Activated naive CD4-positive, alpha-beta T cell treated with anti-CD3 and anti-CD28 coated beads, Interleukin-2, amount 50 U/mL, for 72 hours (primary cell): ENCODE results near the gene HOXC6. TPM values are rescaled to one million over a fixed set of nuclear protein-coding genes. Genes with fewer than 3 reads are reported as not detected.
A peak's percentile ranks its signal among the peaks of the same experiment; 100 is the strongest.

Experiments
- ATAC-seq, 2 donors: fragments of 150-1000 bp; cut with Tn5 transposase; 2 replicates each; pipeline ENCODE4 v1.10.0; 2021; ENCODE audit warnings: mild to moderate bottlenecking in 2 of 2, moderate library complexity in 2 of 2
- DNase-seq, 2 donors: peaks; one replicate each; pipeline ENCODE4 v3.0.0; 2021 to 2022; ENCODE audit warnings: low spot score in 2 of 2
- H3K27ac Mint-ChIP-seq, 2 donors: one replicate each; pipeline ENCODE4 v1.8.0; 2022; ENCODE audit warnings: mild to moderate bottlenecking in 2 of 2, mixed read lengths in 2 of 2
- H3K36me3 Mint-ChIP-seq, 2 donors: one replicate each; pipeline ENCODE4 v1.8.0; 2022; ENCODE audit warnings: mixed read lengths in 2 of 2
- H3K9me3 Mint-ChIP-seq, 2 donors: one replicate each; pipeline ENCODE4 v1.8.0; 2022; ENCODE audit warnings: mixed read lengths in 2 of 2
- total RNA-seq, 2 donors: library from RNA; stranded (reverse); gene quantifications; one replicate each; pipeline ENCODE4 v1.2.3, GENCODE V29; 2022

Gene HOXC6
- total RNA-seq, 2 donors from 2014 or later = not detected

DNA sequence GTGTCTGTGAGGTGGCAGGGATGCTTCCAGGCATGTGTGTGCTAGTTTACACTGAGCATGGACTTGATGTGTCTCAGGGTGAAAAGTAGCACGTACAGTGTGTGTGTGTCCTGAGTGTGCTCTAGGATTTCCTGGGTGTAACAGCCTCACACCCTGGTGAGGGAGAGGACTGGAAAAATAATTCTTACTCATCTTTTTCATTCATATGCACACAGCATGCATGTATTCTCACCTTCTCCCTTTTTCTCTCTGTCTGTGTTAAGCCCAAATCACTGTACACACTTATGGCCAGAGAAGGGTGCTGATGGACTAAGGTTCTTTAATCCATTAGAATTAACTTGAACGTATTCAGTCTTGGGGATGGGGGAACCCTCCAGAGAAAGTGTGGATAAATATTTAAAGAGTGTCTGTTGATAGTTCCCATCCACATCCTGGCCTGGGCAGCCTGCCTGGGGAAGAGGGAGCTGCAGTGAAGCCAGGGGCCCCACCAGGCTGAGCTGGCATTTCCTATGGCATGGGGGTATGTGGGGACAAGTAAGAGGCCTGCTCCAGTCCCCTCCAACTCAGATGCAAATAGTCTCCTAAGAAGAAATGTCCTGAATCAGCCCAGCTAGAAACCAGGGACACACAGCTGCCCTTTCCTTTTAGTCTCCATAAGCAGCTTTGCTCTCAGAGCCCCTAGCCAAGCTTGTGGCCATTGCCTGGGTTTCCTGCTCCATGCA is 20.5 kb upstream of the HOXC6 start:
- Mint-ChIP-seq H3K27ac (no peak overlapping the region), H3K9me3 (no peaks in the 10 kb centered on the region), H3K36me3 (peaks cover 0 to 5% of the 10 kb centered on the region in 2 donors)
- ATAC-seq (no peak), DNase-seq (no peak)

DNA sequence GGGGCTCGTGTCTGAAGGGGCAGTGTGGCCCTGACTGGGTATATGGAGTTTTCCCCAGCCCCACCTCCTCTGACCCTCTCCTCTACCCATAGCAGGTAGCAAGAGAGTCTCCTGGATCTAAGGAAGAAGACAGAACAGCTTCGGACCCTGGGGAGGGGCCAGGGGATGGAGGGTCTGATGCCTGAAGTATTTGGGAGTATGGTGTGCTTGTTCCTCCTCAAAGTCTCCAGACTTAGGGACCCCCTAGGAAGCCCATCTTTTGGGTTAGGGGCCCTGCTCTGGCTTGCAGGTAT is 20.0 kb upstream of the HOXC6 start:
- no peak for DNase-seq
- no peak for ATAC-seq
- peaks cover 0 to 5% of the 10 kb centered on the region in 2 donors for H3K36me3 Mint-ChIP-seq
- no peaks in the 10 kb centered on the region for H3K9me3 Mint-ChIP-seq
- no peak overlapping the region for H3K27ac Mint-ChIP-seq

DNA sequence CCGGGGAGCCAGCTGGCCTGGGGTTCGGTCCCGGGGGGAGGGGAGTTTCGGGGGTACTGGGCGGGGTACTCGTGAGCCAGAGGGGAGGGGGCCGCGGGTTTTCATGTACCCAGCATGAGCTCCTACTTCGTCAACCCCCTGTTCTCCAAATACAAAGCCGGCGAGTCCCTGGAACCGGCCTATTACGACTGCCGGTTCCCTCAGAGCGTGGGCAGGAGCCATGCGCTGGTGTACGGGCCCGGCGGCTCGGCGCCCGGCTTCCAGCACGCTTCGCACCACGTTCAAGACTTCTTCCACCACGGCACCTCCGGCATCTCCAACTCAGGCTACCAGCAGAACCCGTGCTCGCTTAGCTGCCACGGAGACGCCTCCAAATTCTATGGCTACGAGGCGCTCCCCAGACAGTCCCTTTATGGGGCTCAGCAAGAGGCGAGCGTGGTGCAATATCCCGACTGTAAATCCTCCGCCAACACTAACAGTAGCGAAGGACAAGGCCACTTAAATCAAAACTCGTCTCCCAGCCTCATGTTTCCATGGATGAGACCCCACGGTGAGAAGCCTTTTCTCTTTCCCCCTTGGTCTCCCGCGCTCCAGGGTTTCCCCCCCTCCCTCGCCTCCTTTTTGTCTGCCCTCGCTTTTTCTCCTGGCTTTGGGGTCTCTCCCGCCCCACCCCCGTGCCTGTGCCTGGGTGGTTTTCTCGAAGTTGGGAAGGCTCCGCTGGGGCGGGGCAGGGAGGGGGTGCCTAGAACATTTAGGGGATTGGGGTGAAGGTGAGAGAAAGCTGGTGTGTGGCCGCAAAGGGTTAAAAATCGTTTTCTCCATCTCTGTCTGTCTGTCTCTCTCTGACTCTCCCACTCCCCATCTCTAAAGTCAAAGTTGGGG is 18.8 kb upstream of the HOXC6 start:
- no peak for DNase-seq
- peaks cover 0 to 5% of the 10 kb centered on the region in 2 donors for H3K36me3 Mint-ChIP-seq
- no peak overlapping the region for H3K27ac Mint-ChIP-seq
- H3K9me3 Mint-ChIP-seq = no peaks in the 10 kb centered on the region
- peak in 1 of 2 donors; percentile 39 for ATAC-seq

DNA sequence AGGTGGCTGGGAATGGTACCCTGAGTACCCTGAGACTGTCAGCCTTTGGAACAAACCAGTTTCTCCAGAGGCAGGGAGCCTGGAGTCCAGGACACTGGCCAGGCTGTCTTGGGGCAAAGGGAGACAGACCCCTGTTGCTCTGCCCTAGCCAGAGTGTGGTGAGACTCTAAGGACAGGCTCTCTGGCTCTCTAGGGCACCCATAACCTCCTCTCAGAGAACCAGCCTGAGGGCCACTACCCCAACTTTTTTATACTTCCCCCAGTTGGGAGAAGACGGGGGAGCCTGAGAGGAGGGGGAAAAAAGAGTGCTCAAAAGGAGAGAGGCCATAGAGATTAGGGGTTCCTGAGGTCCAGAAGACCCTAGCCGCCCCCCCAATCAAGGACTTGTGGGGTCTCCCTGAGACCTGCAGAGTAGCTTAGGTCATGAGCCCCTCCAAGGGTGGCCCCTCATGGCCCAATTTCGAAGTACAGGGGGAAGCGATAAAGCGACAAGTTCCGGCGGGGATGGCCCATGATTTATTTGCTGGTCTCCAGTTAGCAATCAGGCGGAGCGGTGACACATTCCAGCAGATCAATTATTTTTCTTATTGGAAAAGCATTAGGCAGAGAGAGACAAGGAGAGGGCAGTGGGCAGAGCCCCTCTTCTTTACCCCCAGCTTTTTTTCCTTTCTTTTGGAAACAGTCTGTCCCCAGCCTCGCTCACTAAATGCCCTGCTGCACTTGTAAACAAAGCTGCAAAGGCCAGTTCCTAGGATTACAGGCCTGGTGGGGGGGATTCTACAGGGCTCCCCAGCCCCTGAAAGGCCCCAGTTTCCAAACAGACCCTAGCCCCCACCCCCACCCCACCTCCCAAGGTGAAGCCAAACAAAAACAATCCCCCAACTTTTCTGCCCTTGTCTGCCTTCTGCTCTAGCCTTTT is 17.9 kb upstream of the HOXC6 start:
- peaks cover 5 to 7% of the 10 kb centered on the region in 2 donors for H3K36me3 Mint-ChIP-seq
- DNase-seq = no peak
- no peaks in the 10 kb centered on the region for H3K9me3 Mint-ChIP-seq
- H3K27ac Mint-ChIP-seq = no peak overlapping the region
- no peak for ATAC-seq

DNA sequence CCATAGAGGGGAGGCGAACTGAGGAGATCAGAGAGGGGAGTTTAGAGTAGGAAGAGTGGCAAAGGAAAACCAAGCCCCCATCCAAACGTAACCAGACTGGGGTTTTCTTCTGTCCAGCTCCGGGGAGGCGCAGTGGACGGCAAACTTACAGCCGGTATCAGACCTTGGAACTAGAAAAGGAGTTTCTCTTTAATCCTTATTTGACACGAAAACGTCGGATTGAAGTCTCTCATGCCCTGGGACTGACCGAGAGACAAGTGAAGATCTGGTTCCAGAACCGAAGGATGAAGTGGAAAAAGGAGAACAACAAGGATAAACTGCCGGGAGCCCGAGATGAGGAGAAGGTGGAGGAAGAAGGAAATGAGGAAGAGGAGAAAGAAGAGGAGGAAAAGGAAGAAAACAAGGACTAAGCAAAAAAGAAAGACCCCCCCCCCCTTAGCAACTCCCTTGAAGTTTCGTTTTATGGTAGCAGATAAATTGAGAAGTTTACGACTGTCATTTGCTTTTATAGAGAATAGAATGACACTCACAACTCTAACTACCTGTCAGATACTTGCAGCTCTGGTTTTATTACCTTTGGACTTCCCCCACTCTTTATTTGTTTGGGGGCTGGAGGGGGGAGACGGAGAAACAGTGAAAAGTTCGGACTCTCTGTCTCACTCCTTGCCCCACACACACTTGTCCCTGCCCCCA is 17.1 kb upstream of the HOXC6 start:
- H3K27ac Mint-ChIP-seq = no peak overlapping the region
- ATAC-seq = no peak
- DNase-seq = no peak
- H3K36me3 Mint-ChIP-seq = peaks cover 3 to 7% of the 10 kb centered on the region in 2 donors
- no peaks in the 10 kb centered on the region for H3K9me3 Mint-ChIP-seq

GRCh38 chr12:54011665-54012532 is 16.3 kb upstream of the HOXC6 start:
- Mint-ChIP-seq H3K36me3 (peaks cover 0 to 7% of the 10 kb centered on the region in 2 donors), H3K9me3 (no peaks in the 10 kb centered on the region), H3K27ac (no peak overlapping the region)
- ATAC-seq (no peak), DNase-seq (no peak)

GRCh38 chr12:54012631-54013409 is 15.4 kb upstream of the HOXC6 start:
- ATAC-seq (no peak), DNase-seq (no peak)

GRCh38 chr12:54014377-54015017 is 13.7 kb upstream of the HOXC6 start:
- DNase-seq (no peak), ATAC-seq (no peak)
- Mint-ChIP-seq H3K27ac (no peak overlapping the region), H3K9me3 (no peaks in the 10 kb centered on the region), H3K36me3 (peaks cover 0 to 7% of the 10 kb centered on the region in 2 donors)

More at GRCh38 chr12:54012631-54013409, 15.4 kb upstream of the HOXC6 start:
- H3K36me3 Mint-ChIP-seq = peaks cover 0 to 7% of the 10 kb centered on the region in 2 donors
- no peaks in the 10 kb centered on the region for H3K9me3 Mint-ChIP-seq
- H3K27ac Mint-ChIP-seq = no peak overlapping the region

DNA sequence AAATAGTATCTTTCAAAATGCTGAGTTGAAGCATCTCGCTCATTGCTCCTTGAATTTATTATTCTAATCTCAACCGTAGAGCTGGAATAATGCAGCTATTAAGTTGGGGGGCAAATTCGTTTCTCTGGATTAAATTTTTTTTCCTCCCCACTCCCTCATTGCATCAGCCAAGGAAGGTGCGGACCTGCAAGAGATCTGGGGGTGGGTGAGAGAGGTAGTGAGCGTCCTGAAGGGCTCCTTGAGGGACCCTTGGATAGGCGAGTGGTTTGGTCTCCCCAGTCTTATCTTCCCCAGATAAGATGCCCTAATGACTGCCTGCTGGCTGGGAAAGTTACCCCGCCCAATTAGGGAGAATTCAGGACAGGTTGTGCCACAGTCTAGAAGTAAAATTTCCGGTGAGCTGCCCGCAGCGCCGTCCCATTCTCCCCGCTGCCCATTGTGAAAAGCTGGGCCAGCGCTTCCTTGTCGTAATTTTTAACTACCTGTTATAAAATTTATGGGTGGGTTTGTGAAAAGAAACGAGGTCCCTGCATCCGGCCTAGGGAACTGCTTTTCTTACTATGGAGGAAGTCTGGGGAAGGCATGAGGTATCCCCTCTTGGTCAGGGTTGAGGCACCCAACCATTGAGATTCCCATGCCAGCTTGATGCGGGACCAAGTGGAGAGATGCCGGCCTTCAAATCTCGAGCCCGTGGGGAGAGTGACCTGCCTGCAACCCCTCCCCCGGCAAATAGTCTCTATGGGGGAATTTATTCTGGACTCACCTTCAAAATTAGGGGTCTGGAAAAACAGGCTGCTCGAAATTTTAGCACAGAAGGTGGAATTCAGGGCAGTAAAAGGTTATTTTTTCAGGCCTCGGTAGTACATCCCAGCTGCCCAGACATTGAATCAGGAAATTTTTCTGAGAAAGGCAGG is 13.0 kb upstream of the HOXC6 start:
- DNase-seq = no peak
- Mint-ChIP-seq H3K36me3 (peaks cover 0 to 7% of the 10 kb centered on the region in 2 donors), H3K27ac (no peak overlapping the region), H3K9me3 (no peaks in the 10 kb centered on the region)
- ATAC-seq = no peak

GRCh38 chr12:54016051-54016450 is 12.2 kb upstream of the HOXC6 start:
- H3K27ac Mint-ChIP-seq = no peak overlapping the region
- no peak for ATAC-seq
- no peaks in the 10 kb centered on the region for H3K9me3 Mint-ChIP-seq
- no peak for DNase-seq
- peaks cover 0 to 7% of the 10 kb centered on the region in 2 donors for H3K36me3 Mint-ChIP-seq

DNA sequence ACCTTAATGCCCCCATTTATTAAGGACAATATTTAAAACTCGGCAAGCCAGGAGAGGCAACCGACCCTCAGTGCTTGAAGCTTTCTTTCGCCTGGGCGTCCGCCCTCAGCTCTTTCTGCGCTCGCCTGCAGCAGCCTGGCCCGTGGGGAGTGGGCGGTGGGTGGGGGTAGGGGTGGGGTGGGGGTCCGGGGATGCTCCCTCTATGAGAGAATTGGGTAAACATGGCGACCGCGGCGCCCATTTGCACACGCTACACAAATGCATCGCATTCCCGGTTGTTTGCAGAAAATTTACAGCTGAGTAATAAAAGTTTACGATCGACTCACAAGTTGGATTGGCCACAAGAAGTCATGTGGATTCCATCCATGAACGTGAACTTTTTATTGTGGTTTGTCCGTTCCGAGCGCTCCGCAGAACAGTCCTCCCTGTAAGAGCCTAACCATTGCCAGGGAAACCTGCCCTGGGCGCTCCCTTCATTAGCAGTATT is 11.7 kb upstream of the HOXC6 start:
- no peaks in the 10 kb centered on the region for H3K9me3 Mint-ChIP-seq
- peaks cover 0 to 7% of the 10 kb centered on the region in 2 donors for H3K36me3 Mint-ChIP-seq
- DNase-seq (no peak), ATAC-seq (no peak)
- H3K27ac Mint-ChIP-seq = no peak overlapping the region

DNA sequence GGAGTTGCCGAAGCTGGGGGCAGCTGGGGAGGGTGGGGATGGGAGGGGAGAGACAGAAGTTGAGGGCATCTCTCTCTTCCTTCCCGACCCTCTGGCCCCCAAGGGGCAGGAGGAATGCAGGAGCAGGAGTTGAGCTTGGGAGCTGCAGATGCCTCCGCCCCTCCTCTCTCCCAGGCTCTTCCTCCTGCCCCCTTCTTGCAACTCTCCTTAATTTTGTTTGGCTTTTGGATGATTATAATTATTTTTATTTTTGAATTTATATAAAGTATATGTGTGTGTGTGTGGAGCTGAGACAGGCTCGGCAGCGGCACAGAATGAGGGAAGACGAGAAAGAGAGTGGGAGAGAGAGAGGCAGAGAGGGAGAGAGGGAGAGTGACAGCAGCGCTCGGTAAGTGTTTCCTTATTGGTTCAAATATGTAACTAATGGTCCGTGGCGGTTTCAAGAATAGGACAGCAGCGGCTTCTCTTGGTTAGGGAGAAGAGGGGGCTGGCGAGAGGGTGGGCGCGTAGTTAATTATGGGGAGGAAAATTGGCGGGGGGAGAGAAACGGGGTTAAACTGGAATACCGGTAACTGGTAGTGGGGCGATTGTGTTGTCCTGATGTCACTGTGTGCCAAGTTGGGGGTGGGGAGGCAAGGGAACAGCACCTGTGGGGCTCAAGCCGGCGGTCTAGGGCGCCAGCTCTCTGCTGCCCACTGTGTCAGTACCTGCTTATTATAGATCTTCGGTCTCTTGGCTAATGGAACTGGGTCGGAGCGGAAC is 11.0 kb upstream of the HOXC6 start:
- Mint-ChIP-seq H3K9me3 (no peaks in the 10 kb centered on the region), H3K27ac (peak overlapping the region in 1 of 2 donors; percentile 25), H3K36me3 (peaks cover 0 to 7% of the 10 kb centered on the region in 2 donors)
- peak; percentile 55 to 60 for ATAC-seq
- no peak for DNase-seq
